Chondrocyte (in vitro differentiated cells): Measurements from ENCODE around the gene MBL2. TPM values are rescaled to one million over a fixed set of nuclear protein-coding genes. Genes with fewer than 3 reads are reported as not detected.

ENCODE experiments used
- DNase-seq: peaks from one replicate; pipeline ENCODE4 v3.0.0; 2021; ENCODE audit warnings: mixed read lengths, low spot score
- H3K27ac Mint-ChIP-seq: one replicate; pipeline ENCODE4 v1.8.0; 2021; ENCODE audit warnings: mild to moderate bottlenecking, moderate library complexity, mixed read lengths; ENCODE audit not compliant: unreplicated experiment
- H3K27me3 Mint-ChIP-seq: 2 replicates; pipeline ENCODE4 v1.8.0; 2021; ENCODE audit warnings: low read depth, mixed read lengths
- H3K36me3 Mint-ChIP-seq: 2 replicates; pipeline ENCODE4 v1.8.0; 2021; ENCODE audit warnings: low read depth, mixed read lengths
- H3K4me1 Mint-ChIP-seq: 2 replicates; pipeline ENCODE4 v1.8.0; 2021; ENCODE audit warnings: low read depth, mild to moderate bottlenecking, mixed read lengths
- H3K4me3 Mint-ChIP-seq: one replicate; pipeline ENCODE4 v1.8.0; 2021; ENCODE audit warnings: mild to moderate bottlenecking, moderate library complexity, mixed read lengths; ENCODE audit not compliant: unreplicated experiment
- H3K9me3 Mint-ChIP-seq: 2 replicates; pipeline ENCODE4 v1.8.0; 2021; ENCODE audit warnings: low read depth, mixed read lengths
- total RNA-seq: library from RNA; stranded (reverse); gene quantifications from 3 replicates; pipeline ENCODE4 v1.2.1, GENCODE V29; 2021
- TF ChIP-seq, protein P1 (sequence below): fragments of 200-600 bp; sonication (generic); IDR thresholded peaks from 2 replicates; pipeline ENCODE4 v1.5.0; 2021; ENCODE audit warnings: antibody characterized with exemption, mild to moderate bottlenecking, moderate library complexity

MBL2 gene
- total RNA-seq, 1 donor from 2014 or later = not detected

DNA sequence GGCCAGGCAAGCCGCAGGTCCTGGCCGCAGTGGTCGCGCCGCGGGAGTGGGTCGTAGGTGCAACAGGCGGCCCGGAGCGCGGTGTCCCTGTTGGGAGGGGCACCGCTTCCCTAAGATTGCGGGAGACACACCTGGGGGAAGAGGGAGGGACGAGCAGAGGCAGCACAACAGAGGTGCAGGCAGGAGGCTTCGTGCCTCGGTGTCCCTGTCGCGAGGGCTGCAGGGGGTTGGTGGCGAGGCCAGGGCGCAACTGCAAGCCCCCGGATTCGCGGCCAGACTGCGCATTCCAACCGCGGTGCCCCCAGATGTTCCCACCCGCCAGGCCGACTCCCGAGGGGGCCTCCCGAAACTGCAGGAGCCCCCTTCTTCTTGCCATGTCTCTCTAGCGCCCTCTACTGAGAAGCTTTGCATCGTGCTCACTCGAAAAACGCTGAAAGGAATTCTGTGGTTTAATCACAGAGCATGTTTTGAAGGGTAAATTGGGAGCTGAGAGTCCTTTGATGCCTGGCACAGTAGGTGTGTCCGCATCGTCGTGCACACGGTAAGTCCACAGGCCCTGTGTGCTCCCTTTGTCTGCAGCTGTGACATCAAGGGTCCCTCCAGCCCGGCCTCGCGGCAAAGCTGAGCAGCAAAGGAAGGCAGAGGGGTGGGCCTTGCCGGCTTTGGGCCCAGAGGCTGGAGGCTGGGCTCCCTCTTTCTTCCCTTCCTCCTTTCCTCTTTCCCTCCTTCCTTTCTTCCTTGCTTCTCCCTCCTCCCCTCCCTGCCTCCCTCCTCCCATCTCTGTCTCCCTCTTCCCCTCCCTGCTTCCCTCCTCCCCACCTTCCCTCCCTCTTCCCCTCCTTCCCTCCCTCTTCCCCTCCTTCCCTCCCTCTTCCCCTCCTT lies 6.2 kb upstream of the MBL2 start:
- Mint-ChIP-seq H3K4me1 (no peaks in the 10 kb centered on the region), H3K27ac (no peak overlapping the region), H3K4me3 (no peak overlapping the region), H3K9me3 (no peaks in the 10 kb centered on the region), H3K27me3 (peaks cover 2% of the 10 kb centered on the region), H3K36me3 (no peaks in the 10 kb centered on the region)
- no peak for DNase-seq
- TF ChIP-seq, protein P1, sequence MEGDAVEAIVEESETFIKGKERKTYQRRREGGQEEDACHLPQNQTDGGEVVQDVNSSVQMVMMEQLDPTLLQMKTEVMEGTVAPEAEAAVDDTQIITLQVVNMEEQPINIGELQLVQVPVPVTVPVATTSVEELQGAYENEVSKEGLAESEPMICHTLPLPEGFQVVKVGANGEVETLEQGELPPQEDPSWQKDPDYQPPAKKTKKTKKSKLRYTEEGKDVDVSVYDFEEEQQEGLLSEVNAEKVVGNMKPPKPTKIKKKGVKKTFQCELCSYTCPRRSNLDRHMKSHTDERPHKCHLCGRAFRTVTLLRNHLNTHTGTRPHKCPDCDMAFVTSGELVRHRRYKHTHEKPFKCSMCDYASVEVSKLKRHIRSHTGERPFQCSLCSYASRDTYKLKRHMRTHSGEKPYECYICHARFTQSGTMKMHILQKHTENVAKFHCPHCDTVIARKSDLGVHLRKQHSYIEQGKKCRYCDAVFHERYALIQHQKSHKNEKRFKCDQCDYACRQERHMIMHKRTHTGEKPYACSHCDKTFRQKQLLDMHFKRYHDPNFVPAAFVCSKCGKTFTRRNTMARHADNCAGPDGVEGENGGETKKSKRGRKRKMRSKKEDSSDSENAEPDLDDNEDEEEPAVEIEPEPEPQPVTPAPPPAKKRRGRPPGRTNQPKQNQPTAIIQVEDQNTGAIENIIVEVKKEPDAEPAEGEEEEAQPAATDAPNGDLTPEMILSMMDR = peak; percentile 66

DNA sequence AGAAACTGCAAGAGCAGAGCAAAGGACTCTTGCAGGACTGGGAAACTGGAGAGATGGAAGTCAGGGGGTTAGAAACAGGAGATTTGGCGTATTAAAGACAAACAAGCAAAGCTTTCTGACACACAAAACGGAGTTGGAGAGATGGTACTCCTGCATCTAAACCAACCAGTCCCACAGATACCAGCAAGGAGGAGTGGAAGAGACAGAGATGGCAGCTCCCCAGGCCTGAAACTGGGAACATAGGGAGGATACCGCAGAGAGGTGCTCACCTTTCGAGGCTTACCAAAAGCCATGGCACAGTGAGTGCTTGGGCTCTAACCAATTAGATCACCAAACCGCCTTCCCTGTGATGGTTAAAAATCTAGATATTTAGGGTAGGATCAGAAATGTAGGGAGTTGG lies 4.8 kb upstream of the MBL2 start:
- no peak for DNase-seq
- TF ChIP-seq, protein P1 = no peak
- H3K9me3 Mint-ChIP-seq = no peaks in the 10 kb centered on the region
- H3K4me1 Mint-ChIP-seq = no peaks in the 10 kb centered on the region
- H3K36me3 Mint-ChIP-seq = no peaks in the 10 kb centered on the region
- H3K27me3 Mint-ChIP-seq = no peaks in the 10 kb centered on the region
- H3K27ac Mint-ChIP-seq = no peak overlapping the region
- no peak overlapping the region for H3K4me3 Mint-ChIP-seq

DNA sequence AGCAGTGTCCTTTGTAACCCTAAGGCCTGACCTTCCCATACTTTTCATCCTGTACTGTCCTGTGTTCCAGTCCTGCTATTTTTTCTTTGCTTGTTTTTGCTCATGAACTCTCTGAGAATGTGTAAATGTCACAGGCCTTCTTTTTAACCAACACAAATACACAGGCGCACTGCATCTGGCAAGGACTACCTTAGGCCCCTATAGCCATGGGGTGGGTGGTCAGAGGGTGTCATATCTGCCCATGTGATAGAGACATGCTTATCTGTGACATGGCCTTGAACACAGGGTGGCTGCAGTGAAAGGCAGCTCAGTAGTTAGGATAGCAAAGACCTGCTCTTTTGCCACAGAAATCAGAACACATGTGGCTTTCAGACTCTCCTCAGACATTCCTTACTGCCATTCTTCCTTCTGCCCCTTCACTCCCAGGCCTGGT lies 3.9 kb upstream of the MBL2 start:
- H3K27me3 Mint-ChIP-seq = no peaks in the 10 kb centered on the region
- no peaks in the 10 kb centered on the region for H3K9me3 Mint-ChIP-seq
- no peaks in the 10 kb centered on the region for H3K4me1 Mint-ChIP-seq
- no peak for DNase-seq
- H3K4me3 Mint-ChIP-seq = no peak overlapping the region
- no peaks in the 10 kb centered on the region for H3K36me3 Mint-ChIP-seq
- TF ChIP-seq, protein P1 = no peak
- no peak overlapping the region for H3K27ac Mint-ChIP-seq

DNA sequence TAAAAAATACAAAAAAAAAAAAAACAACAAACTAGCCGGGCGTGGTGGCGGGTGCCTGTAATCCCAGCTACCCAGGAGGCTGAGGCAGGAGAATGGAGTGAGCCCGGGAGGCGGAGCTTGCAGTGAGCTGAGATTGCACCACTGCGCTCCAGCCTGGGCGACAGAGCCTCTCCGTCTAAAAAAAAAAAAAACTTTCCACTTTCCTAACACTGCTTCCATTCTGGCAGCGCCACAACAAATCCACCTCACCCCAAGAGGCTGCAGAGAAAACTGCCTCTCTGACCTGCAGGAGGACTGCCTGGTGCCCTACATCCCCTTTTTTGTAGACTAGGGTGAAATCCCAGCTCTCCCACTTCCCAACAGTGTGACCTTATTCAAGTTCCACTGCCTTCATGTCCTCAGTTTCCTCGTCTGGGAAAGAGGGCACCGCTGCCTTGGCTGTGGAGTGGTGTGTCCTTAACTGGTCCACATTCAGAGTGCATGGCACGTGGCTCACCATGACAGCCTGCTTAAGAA lies 2.6 kb upstream of the MBL2 start:
- Mint-ChIP-seq H3K27ac (no peak overlapping the region), H3K9me3 (no peaks in the 10 kb centered on the region), H3K36me3 (no peaks in the 10 kb centered on the region), H3K4me1 (no peaks in the 10 kb centered on the region), H3K27me3 (no peaks in the 10 kb centered on the region), H3K4me3 (no peak overlapping the region)
- TF ChIP-seq, protein P1 = no peak
- DNase-seq = no peak

DNA sequence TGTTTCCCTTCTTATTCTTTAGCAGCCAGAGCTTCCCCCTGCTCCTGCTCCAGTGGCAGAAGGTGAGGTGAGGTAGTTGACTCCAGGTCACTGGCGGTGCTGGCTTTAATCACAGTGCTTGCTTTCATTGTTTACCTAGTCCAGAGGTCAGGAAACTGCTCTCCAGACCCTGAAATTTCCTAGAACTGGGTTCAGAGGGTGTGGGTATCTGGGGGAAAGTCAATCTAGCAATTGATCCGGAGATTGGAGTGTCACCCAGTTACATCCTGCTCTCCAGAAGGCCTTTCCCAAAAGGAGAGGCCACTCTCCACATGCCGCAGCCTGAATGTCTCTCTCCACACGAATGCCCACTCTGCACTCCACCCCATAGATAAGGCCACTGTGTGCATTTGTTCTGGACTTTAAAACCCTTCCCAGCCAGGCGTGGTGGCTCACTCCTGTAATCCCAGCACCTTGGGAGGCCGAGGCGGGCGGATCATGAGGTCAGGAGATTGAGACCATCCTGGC lies 2.1 kb upstream of the MBL2 start:
- no peak for DNase-seq

More for the DNA sequence above, 2.1 kb upstream of the MBL2 start:
- no peak overlapping the region for H3K27ac Mint-ChIP-seq
- no peaks in the 10 kb centered on the region for H3K36me3 Mint-ChIP-seq
- no peak overlapping the region for H3K4me3 Mint-ChIP-seq
- TF ChIP-seq, protein P1 = no peak
- no peaks in the 10 kb centered on the region for H3K9me3 Mint-ChIP-seq
- no peaks in the 10 kb centered on the region for H3K27me3 Mint-ChIP-seq
- H3K4me1 Mint-ChIP-seq = no peaks in the 10 kb centered on the region
